GM11168 (cell line): Measurements from ENCODE around the gene GPC1.

Source experiments
- in situ Hi-C: fragments of 300-500 bp; cut with MboI; formaldehyde crosslinking; loops from one replicate; pipeline ENCODE4 v1.12.0; 2022; ENCODE audit warnings: low sequenced_read_pairs; ENCODE audit not compliant: unreplicated experiment

The GPC1 gene

GRCh38 chr2:240453461-240454105, 18.1 kb downstream of the GPC1 start:
- in situ Hi-C loops = no loop called here

DNA sequence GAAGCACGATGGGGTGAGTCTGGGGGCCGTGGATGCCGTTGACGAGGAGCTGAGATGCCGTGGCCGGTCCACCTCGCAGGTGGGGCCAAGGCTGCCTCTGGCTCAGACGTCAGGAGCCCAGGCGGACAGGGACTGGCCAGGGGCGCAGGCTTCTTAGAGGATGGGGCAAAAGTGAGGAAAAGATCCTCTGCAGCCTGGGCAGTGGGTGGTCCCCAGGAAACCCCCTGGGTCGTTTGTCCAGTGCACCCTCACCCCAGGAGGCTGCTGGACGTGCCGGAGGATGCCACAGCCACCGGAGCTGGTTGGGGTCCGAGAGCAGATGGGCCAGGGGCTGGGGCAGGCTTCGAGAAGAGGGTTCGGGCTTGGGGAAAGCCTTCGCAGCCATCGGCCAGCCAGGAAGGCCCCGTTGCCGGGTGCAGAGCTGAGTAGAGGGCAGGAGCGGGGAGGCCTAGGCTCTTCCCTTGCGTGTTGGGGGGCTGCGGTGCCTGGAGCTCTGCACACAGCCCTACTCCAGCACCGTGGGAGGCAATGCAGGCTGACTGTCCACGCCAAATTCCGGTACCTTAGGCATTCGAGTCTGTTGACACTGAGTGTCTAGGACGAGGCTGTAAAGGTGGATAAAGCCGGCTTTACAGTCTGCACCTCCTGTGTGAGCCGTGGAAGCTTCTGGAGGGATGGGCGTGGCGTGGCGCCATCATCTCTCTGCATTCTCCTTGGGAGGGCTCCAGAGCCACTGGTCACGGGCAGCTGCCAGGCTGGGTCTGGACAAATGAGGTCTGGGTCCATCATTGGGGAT, 18.8 kb downstream of the GPC1 start:
- in situ Hi-C loops = no loop called here

GRCh38 chr2:240455272-240455646, 19.8 kb downstream of the GPC1 start:
- in situ Hi-C loops = no loop called here

GRCh38 chr2:240455647-240456446, 20.4 kb downstream of the GPC1 start:
- in situ Hi-C loops = no loop called here

DNA sequence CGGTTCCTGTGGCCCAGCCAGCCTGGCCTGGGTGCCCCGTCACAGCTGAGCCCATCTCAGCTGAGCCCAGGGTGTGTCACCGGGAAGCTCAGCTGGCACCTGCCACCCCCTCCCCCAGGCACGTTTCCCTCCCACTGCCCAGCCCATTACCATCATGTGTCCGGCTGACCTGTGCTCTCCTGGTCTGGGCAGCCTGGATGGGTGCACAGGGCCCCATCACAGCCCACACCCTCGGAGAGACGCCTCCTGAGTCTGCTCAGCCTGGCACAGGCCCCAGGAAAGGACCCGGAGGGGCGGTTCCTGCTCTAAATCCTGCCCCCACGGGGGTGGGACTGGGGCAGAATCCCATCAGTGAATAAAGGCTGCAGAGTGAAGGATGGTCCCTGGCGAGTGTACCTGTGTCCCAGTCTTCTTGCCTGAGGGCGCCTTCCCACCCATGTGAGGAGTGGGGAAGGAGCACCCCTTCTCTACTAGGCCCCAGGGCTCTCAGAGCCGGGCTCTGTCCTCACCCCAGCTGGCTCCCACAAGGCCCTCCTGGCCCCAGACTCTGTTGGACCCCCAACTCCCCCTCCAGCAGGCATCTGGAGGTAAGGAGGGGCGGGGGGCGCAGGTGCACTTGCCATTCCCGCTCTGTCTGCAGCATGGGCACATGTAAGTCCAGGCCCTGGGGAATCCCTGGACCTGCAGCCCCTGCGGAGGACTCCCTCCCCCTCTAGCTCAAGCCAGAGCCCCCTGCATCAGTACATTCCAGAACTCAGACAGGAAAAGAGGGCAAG, 21.2 kb downstream of the GPC1 start:
- in situ Hi-C loops = no loop called here

- in situ Hi-C loops = no loop called here
Observed at GRCh38 chr2:240457223-240458043, 22.0 kb downstream of the GPC1 start.

DNA sequence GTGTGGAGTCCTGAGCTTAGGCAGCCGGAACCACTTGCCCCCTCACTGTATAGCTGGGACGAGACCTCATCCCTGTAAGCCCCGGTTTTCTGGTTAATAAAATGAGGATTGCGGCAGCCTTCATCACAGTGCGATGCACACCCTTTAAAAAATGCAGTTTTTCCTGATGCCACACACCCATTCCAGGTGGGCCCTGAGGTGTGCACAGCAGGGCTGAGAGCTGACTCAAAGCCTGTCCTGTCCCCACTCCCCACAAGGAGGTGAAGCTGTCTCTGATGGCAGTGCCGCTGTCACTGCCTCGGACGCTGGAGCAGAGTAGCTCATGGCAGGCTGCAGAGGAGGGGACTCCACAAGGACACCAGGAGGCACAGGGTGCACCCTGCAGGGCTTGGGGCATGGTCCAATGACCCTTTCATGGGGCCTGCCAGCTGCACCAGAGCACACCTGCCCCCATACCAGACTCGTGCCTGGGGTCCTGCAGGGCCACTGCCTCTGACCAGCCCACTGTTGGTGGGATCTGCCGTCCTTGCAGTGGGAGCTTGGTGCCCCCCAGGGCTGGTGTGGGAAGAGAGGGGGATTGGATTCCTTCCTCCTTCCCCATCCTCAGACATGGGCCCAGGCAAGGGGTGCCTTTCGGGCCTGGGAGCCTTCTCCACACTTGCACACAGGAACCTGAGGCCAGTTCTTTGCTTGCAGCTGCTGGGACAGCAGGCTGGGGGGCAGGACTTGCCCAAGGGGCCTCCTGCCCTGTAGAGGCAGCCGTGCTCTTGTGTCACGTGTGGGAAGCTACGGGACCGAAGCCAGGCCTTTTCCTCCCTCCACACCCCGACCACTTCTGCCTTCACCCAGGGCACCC, 22.8 kb downstream of the GPC1 start:
- in situ Hi-C loops = no loop called here

DNA sequence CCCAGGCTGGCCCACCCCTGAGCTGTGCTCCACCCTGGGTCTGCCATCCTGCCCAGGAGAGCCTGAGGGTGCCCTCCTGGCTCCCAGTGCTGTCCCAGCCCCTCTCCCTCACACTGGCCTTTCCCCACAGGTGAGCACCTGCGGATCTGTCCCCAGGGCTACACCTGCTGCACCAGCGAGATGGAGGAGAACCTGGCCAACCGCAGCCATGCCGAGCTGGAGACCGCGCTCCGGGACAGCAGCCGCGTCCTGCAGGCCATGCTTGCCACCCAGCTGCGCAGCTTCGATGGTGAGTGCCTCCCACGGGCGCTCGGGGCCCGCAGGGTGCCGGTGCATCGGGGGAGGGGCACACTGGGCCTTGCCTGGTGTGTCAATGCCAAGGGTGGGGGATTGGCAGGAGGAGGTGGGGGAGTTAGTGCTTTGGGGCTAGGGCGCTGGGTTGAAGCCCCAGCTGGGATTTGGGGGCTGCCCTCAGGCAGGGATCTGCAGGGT, 23.5 kb downstream of the GPC1 start:
- in situ Hi-C loops = no loop called here

DNA sequence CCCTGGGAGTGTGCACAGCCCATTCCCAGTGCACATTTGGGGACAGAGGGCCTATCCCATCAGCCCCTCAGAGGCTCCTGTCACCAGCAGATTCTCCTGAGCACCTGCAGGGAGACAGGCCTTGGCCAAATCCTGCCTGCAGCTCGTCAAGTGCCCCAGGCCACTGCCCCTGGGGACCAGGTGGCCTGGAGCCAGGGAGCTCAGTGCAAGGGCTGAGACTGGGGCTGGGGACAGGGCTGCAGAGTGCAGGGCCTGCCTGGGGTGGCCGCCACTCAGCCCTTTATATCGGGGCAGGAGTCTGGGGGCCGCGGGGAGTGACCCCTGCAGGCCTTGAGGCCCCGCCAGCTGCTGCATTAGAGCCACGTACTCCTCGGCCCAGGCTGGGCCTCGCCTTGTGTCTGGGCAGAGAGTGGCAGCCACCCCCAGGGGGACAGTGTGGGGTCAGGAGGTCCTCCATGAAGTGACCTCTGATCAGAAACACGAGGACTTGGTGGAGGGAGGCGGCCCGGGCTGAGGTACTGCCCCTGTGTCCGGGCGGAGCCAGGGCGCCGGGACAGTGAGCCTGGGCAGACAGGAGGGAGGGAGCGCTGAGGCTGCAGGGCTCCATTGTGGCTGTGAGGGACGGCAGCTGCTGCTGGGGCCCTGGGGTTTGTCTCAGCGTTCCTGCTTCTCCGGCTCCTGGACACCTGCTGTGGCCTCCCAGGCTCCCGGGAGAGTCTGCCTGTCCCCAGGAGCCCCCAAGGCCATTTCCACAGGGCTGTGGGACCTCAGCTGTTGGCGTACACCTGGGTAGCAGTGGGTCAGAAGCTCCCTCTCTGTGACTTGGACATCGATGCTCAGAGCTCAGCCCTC, 24.2 kb downstream of the GPC1 start:
- in situ Hi-C loops = no loop called here

GRCh38 chr2:240460253-240460711, 24.8 kb downstream of the GPC1 start:
- in situ Hi-C loops = no loop called here

DNA sequence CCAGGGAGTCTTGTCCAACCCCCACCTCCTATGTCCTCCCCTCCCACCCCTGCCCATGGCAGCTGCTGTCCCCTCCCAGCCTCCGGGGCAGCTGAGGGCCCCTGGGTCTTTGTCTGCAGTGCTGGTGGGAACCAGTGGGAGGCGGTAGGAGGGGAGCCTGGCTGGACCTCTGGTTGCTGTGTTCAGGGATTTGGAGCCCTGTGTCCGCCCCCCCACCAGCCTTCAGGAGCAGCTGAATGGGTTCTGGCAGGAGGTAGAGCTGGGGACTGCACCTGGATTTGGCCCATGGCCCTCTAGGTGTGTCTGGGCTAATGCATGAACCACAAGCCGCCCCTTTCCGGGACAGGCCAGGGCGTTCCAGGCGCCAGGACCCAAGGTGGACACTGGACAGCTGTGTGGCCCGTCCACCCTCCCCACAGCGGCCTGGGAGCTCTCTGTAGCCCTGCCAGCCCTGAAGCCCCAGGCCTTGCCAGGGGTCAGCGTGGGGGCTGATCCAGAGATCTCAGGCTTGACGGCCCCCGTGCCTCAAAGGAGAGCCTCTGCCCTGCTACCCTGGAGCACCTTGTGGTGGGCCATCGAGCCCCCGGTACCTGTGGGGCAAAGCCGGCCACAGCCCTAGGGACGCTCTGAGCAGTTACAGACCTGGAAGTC, 25.4 kb downstream of the GPC1 start:
- in situ Hi-C loops = no loop called here

DNA sequence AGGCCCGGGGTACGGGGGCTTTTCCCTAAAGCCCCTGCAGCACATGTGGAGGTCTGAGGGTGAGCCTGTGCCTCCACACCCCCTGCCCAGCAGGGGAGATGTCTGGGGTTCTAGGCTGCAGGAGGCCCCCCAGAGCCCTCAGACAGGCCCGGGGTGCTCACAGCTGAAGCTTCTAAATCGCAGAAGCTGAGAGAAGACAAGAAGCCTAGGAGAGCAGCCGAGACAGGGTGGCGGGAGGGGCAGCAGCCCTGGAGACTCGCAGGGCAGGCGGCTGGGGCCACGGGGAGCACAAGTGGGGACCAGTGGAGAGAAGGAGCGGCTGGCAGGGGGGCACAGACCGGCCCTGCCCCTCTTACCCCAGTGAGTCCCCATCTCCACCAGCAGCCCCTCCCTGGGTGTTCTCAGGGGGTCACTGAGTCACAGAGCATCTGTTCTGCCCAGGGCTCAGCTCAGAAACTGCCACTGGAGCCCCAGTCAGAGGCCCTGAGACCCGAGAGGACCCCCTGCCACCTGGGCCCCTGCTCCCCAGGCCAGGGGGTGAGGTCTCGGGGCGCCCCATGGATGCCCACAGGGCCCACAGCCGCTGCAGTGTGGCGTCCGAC, 26.1 kb downstream of the GPC1 start:
- in situ Hi-C loops = no loop called here

DNA sequence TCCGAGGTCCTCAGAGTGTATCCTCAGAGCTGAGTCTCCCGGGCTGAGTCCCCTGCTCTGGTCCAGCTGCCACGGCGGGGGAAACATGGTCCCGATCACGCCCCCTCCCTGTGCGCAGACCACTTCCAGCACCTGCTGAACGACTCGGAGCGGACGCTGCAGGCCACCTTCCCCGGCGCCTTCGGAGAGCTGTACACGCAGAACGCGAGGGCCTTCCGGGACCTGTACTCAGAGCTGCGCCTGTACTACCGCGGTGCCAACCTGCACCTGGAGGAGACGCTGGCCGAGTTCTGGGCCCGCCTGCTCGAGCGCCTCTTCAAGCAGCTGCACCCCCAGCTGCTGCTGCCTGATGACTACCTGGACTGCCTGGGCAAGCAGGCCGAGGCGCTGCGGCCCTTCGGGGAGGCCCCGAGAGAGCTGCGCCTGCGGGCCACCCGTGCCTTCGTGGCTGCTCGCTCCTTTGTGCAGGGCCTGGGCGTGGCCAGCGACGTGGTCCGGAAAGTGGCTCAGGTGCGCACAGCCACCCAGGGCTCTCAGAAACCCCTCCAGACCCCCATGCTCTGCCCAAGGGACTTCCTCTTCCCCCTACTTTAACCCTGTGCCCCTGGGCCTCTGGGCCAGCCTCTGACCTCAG, 26.7 kb downstream of the GPC1 start:
- in situ Hi-C loops = no loop called here

DNA sequence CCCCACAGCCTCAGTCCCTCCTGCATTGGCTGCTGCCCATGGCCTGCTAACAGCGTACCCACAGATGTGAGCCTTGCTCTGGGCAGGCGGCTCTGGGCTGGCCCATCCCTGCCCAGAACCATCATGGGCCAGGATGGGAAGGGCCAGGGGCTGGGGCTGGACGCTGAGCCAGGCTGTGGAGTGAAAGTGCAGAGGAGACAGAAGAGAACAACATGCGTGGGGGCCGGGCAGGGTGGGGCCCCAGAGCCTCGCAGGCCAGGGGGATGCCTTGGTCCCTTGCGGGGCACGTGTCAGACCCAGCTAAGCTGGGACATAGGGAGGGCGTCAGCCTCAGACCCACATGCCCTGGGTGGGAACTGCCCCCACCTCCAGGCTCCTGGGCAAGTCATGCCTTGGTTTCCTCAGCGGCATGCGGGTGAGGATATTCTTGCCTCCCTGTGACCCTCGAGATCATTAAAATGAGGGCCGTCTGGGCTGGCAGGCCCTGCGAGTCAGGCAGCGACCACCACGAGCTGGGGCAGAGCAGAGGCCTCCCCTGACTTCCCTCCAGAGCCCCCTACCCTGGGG, 27.3 kb downstream of the GPC1 start:
- in situ Hi-C loops = no loop called here

DNA sequence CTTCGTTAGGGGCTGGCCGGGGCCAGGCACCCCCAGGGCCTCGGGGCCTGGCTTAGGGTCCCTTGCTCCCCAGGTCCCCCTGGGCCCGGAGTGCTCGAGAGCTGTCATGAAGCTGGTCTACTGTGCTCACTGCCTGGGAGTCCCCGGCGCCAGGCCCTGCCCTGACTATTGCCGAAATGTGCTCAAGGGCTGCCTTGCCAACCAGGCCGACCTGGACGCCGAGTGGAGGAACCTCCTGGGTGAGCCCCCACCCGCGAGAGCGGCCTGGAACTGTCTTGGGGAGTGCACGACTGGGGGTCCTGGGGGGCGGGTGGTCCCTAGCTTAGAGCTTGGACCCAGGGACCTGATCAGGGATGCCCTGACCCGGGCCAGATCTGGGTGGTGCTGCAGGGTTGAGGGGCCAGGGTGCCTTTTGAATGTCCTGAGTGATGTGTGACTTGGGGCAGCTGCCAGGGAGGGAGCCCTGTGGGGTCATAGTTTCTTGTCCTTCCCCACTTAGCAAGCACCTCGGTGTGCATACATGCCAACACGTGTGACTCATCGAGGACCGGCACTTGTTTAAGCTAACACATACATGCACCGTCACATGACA, 27.9 kb downstream of the GPC1 start:
- in situ Hi-C loops = no loop called here
